HG03097 (cell line): Measurements from ENCODE around the gene WDR7.

ENCODE experiments used
- ATAC-seq: cut with Tn5 transposase; IDR thresholded peaks from one replicate; pipeline ENCODE4 v1.9.1; 2021; ENCODE audit not compliant: unreplicated experiment, low FRiP score

The WDR7 gene

GRCh38 chr18:56873441-56874140, 222.4 kb downstream of the WDR7 start:
- ATAC-seq, result no peak

GRCh38 chr18:56878711-56879110, 227.6 kb downstream of the WDR7 start:
- ATAC-seq, result no peak

GRCh38 chr18:56884511-56884910, 233.4 kb downstream of the WDR7 start:
- ATAC-seq, result no peak

GRCh38 chr18:56888978-56889377, 237.8 kb downstream of the WDR7 start:
- ATAC-seq, result no peak

GRCh38 chr18:56889621-56890020, 238.5 kb downstream of the WDR7 start:
- ATAC-seq, result no peak

- no peak for ATAC-seq
These were observed 239.5 kb downstream of the WDR7 start for GRCh38 chr18:56890632-56891031.

- no peak for ATAC-seq
These were observed 240.0 kb downstream of the WDR7 start for GRCh38 chr18:56891116-56891515.

- no peak for ATAC-seq
These were observed 240.7 kb downstream of the WDR7 start for GRCh38 chr18:56891870-56892269.

- ATAC-seq, result no peak
These were observed 246.0 kb downstream of the WDR7 start for GRCh38 chr18:56897122-56897521.

GRCh38 chr18:56899660-56900059, 248.5 kb downstream of the WDR7 start:
- no peak for ATAC-seq

GRCh38 chr18:56900195-56901094, 249.3 kb downstream of the WDR7 start:
- no peak for ATAC-seq

GRCh38 chr18:56901919-56902318, 250.8 kb downstream of the WDR7 start:
- ATAC-seq, result no peak

- peak; percentile 56 for ATAC-seq
These were observed 251.5 kb downstream of the WDR7 start for GRCh38 chr18:56902653-56903052.

- ATAC-seq, result no peak
These were observed 252.5 kb downstream of the WDR7 start for GRCh38 chr18:56903686-56904085.

- no peak for ATAC-seq
These were observed 256.6 kb downstream of the WDR7 start for GRCh38 chr18:56907771-56908170.

- ATAC-seq, result no peak
These were observed 259.1 kb downstream of the WDR7 start for GRCh38 chr18:56910237-56910636.

GRCh38 chr18:56910967-56911366, 259.8 kb downstream of the WDR7 start:
- ATAC-seq, result no peak

- no peak for ATAC-seq
These were observed 262.8 kb downstream of the WDR7 start for GRCh38 chr18:56913941-56914340.

- no peak for ATAC-seq
These were observed 268.0 kb downstream of the WDR7 start for GRCh38 chr18:56919190-56919589.

- no peak for ATAC-seq
These were observed 270.8 kb downstream of the WDR7 start for GRCh38 chr18:56921896-56922480.

- ATAC-seq, result no peak
These were observed 275.6 kb downstream of the WDR7 start for GRCh38 chr18:56926734-56927133.
